ENCODE measurements around the gene GPNMB. TPM values are rescaled to one million over a fixed set of nuclear protein-coding genes. Genes with fewer than 3 reads are reported as not detected.

The GPNMB gene
- total and polyA plus RNA-seq, 2 of the 13 experiments (the other 11 are each of a cell fraction or from before 2014, with no cell fraction given), result 1.1 to 1.6 TPM

DNA sequence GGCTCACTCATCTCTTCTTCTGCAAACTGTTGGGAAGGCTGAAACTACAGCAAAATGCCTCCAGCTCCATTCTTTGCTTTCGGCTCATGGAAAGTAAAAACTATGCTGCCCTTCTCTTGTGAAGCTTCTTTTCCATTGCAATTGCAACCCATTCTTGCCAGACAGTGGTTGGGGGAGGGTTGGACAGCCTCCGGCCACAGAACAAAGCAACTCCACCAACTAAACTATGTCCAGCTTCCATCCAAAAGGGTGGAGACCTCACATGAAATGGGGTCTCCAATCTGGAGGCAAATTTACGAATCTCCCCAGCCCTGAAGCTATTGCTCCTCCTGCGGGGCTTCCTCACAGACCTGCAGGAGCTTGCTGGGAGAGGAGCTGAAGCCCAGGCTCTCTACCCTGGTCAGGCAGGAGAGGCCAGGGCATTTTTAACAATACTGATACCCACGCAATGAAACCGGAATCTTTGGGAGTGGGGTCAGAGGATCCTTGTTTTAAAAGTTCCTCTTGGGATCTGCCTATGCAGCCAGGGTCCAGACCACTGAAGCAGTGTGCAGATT is 549 bp downstream of the GPNMB start:
- BruUV-seq (replicated peaks), result no TSS peak
- CTCF ChIA-PET (ENCODE audit: low intra/inter-chr PET ratio, low total read pairs), result no interaction called here
- Histone ChIP-seq H3K4me3 (replicated peaks in 1 of 3; ENCODE audit: insufficient read depth in 1 of 3, low read depth in 2 of 3, low read length in 3 of 3) (peak overlapping the region in 2 of 3 experiments; percentile 23 to 62; a peak in 1 of 6 replicates), H4K20me1 (ENCODE audit: insufficient read depth, low read length) (no peaks in the 10 kb centered on the region), H3K27me3 (ENCODE audit: control insufficient read depth in 1 of 2, insufficient read depth in 2 of 2, low read length in 2 of 2) (peaks cover 9 to 64% of the 10 kb centered on the region in 2 experiments), H3K4me1 (ENCODE audit: insufficient read depth, low read length) (peaks cover 19% of the 10 kb centered on the region), H3K27ac (ENCODE audit: extremely low read length, insufficient read depth, low read length) (no peak overlapping the region), H3K36me3 (replicated peaks in 1 of 2; ENCODE audit: control insufficient read depth in 1 of 2, insufficient read depth in 2 of 2, low read length in 2 of 2) (no peaks in the 10 kb centered on the region), H3K9ac (ENCODE audit: insufficient read depth, low read depth, low read length) (no peak overlapping the region), H3K79me2 (ENCODE audit: insufficient read depth, low read length) (no peaks in the 10 kb centered on the region), H2AFZ (ENCODE audit: low read length) (no peak overlapping the region), H3K4me2 (ENCODE audit: low read depth, low read length) (peak overlapping the region; percentile 66), H3K9me3 (ENCODE audit: low read length) (no peaks in the 10 kb centered on the region)
- WGBS (ENCODE audit: low lambda C conversion rate), result 38% methylated on average over 5 of the region's 6 CpGs
- FAIRE-seq (no peak), DNase-seq (ENCODE audit: low spot score) (no peak), ATAC-seq (peak; percentile 67)
- intact Hi-C loops (cut with micrococcal nuclease; ENCODE audit: unreplicated experiment) (no loop called here), in situ Hi-C loops (cut with HindIII; ENCODE audit: extremely low pct_ligation_motif_present, low pct_unique_long_range_greater_than_20kb) (no loop called here)
- POLR2A ChIA-PET, result no interaction called here
- TF ChIP-seq SAFB2 (CRISPR knock-in tag; IDR thresholded peaks at IDR 0.05; ENCODE audit: borderline replicate concordance, low read depth) (no peak), ZFP90 (CRISPR knock-in tag; IDR thresholded peaks at IDR 0.05; ENCODE audit: borderline replicate concordance) (no peak), U2AF1 (optimal IDR thresholded peaks at IDR 0.05; ENCODE audit: low read depth, low read length) (no peak)
- TF ChIP-seq, protein P1, sequence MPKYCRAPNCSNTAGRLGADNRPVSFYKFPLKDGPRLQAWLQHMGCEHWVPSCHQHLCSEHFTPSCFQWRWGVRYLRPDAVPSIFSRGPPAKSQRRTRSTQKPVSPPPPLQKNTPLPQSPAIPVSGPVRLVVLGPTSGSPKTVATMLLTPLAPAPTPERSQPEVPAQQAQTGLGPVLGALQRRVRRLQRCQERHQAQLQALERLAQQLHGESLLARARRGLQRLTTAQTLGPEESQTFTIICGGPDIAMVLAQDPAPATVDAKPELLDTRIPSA (CRISPR knock-in tag; IDR thresholded peaks at IDR 0.05; ENCODE audit: borderline replicate concordance), result no peak
- TF ChIP-seq, protein P2, sequence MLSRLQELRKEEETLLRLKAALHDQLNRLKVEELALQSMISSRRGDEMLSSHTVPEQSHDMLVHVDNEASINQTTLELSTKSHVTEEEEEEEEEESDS (CRISPR knock-in tag; IDR thresholded peaks at IDR 0.05; ENCODE audit: borderline replicate concordance), result no peak

DNA sequence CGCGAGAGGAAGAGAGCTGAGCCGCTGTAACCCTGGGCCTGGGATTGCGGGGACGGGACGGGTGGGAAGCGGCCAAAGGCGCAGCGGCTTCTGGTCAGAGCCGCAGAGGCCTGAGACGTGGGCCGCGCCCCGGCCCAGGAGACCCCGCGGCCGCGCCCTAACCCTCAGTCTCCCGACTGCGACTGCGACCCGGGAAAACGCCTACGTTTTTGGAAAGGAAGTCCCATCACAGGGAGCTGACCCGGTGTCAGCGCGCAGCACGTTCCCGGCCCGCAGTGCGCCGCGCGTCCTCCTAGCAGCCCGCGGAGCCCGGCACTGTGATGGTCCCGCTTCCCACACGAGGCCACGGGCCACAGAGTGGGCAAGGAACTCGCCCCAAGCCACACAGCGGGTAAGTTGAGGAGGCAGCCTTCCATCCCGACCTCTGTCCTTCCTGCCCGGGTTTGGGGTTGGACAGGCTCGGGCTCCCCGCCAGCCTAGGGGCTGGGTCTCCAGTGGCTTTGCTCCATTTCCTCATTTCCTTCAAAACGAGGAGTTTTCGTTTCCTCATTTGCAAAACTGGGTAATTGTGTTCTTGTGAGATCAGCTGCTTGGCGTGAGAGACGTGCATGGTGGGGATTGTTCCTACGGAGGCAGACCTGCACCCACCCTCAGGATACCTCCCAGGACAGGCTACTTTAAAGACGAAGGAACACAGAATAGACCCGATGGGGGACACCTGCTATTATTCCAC is 1.2 kb downstream of the GPNMB start:
- H4K20me1 ChIP-seq (ENCODE audit: insufficient read depth, low read length), result no peaks in the 10 kb centered on the region
- FAIRE-seq (no peak), DNase-seq (ENCODE audit: low spot score) (no peak), ATAC-seq (peak; percentile 84)
- POLR2A ChIA-PET, result no interaction called here
- H2AFZ ChIP-seq (ENCODE audit: low read length), result no peak overlapping the region
- no peak overlapping the region for H3K9ac ChIP-seq (ENCODE audit: insufficient read depth, low read depth, low read length)
- no peak overlapping the region for H3K27ac ChIP-seq (ENCODE audit: extremely low read length, insufficient read depth, low read length)
- 12% methylated on average over 16 of the region's 53 CpGs for WGBS (ENCODE audit: low lambda C conversion rate)
- no peaks in the 10 kb centered on the region for H3K79me2 ChIP-seq (ENCODE audit: insufficient read depth, low read length)
- peak overlapping the region; percentile 66 for H3K4me2 ChIP-seq (ENCODE audit: low read depth, low read length)
- CTCF ChIA-PET (ENCODE audit: low intra/inter-chr PET ratio, low total read pairs), result no interaction called here
- in situ Hi-C loops (cut with HindIII; ENCODE audit: extremely low pct_ligation_motif_present, low pct_unique_long_range_greater_than_20kb) (no loop called here), intact Hi-C loops (cut with micrococcal nuclease; ENCODE audit: unreplicated experiment) (no loop called here)
- H3K36me3 ChIP-seq (replicated peaks in 1 of 2; ENCODE audit: control insufficient read depth in 1 of 2, insufficient read depth in 2 of 2, low read length in 2 of 2), result no peaks in the 10 kb centered on the region
- no TSS peak for BruUV-seq (replicated peaks)
- no peaks in the 10 kb centered on the region for H3K9me3 ChIP-seq (ENCODE audit: low read length)
- H3K4me3 ChIP-seq (replicated peaks in 1 of 3; ENCODE audit: insufficient read depth in 1 of 3, low read depth in 2 of 3, low read length in 3 of 3), result peak overlapping the region; percentile 23 to 62 (median 37); a peak in 3 of 6 replicates
- H3K27me3 ChIP-seq (ENCODE audit: control insufficient read depth in 1 of 2, insufficient read depth in 2 of 2, low read length in 2 of 2), result peaks cover 9 to 63% of the 10 kb centered on the region in 2 experiments
- peaks cover 19% of the 10 kb centered on the region for H3K4me1 ChIP-seq (ENCODE audit: insufficient read depth, low read length)
- no peak for TF ChIP-seq ZNF331 (CRISPR knock-in tag; IDR thresholded peaks at IDR 0.05)
- TF ChIP-seq, protein P3, sequence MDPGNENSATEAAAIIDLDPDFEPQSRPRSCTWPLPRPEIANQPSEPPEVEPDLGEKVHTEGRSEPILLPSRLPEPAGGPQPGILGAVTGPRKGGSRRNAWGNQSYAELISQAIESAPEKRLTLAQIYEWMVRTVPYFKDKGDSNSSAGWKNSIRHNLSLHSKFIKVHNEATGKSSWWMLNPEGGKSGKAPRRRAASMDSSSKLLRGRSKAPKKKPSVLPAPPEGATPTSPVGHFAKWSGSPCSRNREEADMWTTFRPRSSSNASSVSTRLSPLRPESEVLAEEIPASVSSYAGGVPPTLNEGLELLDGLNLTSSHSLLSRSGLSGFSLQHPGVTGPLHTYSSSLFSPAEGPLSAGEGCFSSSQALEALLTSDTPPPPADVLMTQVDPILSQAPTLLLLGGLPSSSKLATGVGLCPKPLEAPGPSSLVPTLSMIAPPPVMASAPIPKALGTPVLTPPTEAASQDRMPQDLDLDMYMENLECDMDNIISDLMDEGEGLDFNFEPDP (CRISPR knock-in tag; conservative IDR thresholded peaks at IDR 0.05), result no peak

All from HepG2 (cell line).